ENCODE results near the gene HIGD1A.

GRCh38 chr3:42800251-42800650 lies 4.0 kb downstream of the HIGD1A start:
- no peak for TF ChIP-seq EZH2 (IDR thresholded peaks at IDR 0.05; ENCODE audit: borderline replicate concordance, low read length)
- no peak for TF ChIP-seq CTCF (IDR thresholded peaks at IDR 0.05; ENCODE audit: low read length)

Data from OCI-LY1 (cell line).